IPS-18a (cell line): Measurements from ENCODE around the gene CCNY.

Source experiments
- H3K27ac ChIP-seq: one replicate; pipeline ENCODE4 v1.5.1; 2013; ENCODE audit warnings: low read length
- H3K27me3 ChIP-seq: one replicate; pipeline ENCODE4 v1.6.1; 2013; ENCODE audit warnings: mild to moderate bottlenecking, low read length; ENCODE audit not compliant: control insufficient read depth, insufficient read depth
- H3K36me3 ChIP-seq: one replicate; pipeline ENCODE4 v1.6.1; 2013; ENCODE audit warnings: low read depth, low read length; ENCODE audit not compliant: control insufficient read depth
- H3K4me1 ChIP-seq: one replicate; pipeline ENCODE4 v1.6.1; 2013; ENCODE audit warnings: low read depth, low read length; ENCODE audit not compliant: control insufficient read depth
- H3K4me3 ChIP-seq: one replicate; pipeline ENCODE4 v1.5.1; 2013; ENCODE audit warnings: low read length
- H3K9ac ChIP-seq: one replicate; pipeline ENCODE4 v1.6.1; 2013; ENCODE audit warnings: mild to moderate bottlenecking, low read length, moderate library complexity
- H3K9me3 ChIP-seq: one replicate; pipeline ENCODE4 v1.6.1; 2013; ENCODE audit warnings: low read depth, low read length; ENCODE audit not compliant: control insufficient read depth

The CCNY gene

DNA sequence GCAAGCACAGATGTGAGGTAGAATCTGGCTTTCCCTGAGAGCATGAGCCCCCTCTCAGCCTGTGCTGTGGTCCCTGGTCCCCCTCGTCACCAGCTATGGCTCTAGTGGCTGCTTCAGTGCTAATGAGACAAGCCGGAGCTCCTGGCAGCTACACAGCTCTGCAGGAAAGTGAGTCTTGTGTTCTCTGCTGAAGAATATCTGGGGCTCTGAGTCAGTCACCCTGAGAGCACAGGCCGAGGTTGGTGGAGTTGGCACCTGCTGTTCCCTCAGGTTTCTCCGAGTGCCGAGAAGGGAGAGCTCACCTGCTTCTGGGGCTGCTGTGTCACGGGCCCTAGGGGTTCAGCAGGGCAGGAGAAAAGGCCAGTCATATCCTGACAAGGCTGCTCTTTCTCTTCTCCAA lies 231.6 kb downstream of the CCNY start:
- Histone ChIP-seq H3K27ac (no peak overlapping the region), H3K36me3 (no peaks in the 10 kb centered on the region), H3K27me3 (no peaks in the 10 kb centered on the region), H3K9ac (no peak overlapping the region), H3K9me3 (no peaks in the 10 kb centered on the region), H3K4me3 (no peak overlapping the region), H3K4me1 (no peaks in the 10 kb centered on the region)

DNA sequence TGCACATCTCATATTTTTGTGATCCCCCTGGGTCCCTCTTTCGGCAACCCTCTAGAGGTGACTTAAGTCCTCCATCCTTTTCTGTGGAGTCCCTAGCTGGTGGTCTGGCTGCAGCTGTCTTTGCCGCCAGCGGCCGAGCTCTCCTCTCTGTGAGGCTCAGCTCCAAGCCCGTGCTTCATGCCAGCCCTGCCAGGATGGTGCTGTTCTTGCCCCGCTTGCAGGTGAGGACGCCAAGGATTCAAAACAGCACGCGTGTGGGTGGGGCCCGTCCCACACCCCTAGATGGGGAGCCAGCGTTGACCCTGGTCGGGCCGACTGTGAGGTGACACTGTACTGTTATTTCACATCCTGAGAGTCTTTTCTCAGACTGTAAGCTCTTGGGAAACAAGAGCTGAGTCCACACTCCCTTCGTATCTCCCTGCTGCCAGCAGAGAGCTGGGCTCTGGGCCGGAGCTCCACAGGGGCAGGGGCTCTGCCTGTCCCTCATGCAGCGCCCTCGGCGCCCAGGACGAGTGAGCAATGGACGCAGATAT lies 232.2 kb downstream of the CCNY start:
- no peaks in the 10 kb centered on the region for H3K4me1 ChIP-seq
- H3K4me3 ChIP-seq = no peak overlapping the region
- no peak overlapping the region for H3K9ac ChIP-seq
- no peaks in the 10 kb centered on the region for H3K36me3 ChIP-seq
- no peaks in the 10 kb centered on the region for H3K9me3 ChIP-seq
- no peak overlapping the region for H3K27ac ChIP-seq
- H3K27me3 ChIP-seq = no peaks in the 10 kb centered on the region

DNA sequence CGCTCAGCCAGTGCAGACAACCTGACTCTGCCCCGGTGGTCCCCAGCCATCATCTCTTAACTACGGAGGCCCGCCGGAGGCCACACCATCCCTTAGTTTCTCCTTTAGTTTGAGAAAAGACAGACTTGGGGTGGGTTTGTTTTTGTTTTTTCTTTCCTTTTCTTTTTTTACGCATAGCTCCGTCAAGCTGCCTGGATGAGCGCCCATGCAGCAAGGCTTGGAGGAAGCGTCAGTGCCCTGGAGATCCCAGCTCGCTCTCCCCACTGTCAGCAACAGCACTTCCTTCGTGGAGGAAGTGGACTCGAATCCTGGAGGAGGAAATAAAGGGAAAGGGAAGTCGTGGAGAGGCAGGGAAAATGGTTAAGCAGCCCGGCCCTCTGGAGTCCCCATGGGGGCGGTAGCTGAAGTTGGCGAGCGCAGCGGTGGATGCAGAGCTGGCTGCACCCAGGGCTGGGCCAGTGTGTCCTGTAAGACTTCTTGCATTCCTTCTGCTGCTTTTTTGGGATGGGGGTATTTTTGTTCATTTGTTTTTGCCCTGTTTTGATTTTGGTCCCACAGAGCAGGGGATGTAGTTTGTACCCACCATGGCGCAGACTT lies 232.9 kb downstream of the CCNY start:
- Histone ChIP-seq H3K4me1 (no peaks in the 10 kb centered on the region), H3K9me3 (no peaks in the 10 kb centered on the region), H3K27ac (no peak overlapping the region), H3K4me3 (no peak overlapping the region), H3K9ac (no peak overlapping the region), H3K36me3 (no peaks in the 10 kb centered on the region), H3K27me3 (no peaks in the 10 kb centered on the region)

DNA sequence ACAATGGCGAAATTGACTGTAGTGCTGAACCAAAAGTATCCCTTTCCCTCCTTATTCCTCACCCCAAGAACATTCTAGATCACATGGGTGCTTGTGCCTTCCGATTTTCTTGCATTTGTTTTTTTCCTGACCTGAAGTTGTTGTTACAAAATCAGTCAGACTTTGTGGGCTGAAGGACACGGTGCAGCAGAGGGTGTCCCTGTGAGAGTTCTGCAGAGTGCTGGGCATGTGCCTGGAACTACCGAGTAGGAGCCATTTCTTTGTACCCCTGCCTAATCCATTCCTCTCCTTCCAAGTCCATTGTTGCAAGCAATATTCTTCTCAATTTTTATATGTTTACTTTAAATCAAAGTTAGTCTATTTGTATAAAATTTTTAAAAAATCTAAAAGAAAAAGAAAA lies 233.5 kb downstream of the CCNY start:
- Histone ChIP-seq H3K4me3 (no peak overlapping the region), H3K9ac (no peak overlapping the region), H3K27me3 (no peaks in the 10 kb centered on the region), H3K27ac (no peak overlapping the region), H3K9me3 (no peaks in the 10 kb centered on the region), H3K36me3 (no peaks in the 10 kb centered on the region), H3K4me1 (no peaks in the 10 kb centered on the region)

DNA sequence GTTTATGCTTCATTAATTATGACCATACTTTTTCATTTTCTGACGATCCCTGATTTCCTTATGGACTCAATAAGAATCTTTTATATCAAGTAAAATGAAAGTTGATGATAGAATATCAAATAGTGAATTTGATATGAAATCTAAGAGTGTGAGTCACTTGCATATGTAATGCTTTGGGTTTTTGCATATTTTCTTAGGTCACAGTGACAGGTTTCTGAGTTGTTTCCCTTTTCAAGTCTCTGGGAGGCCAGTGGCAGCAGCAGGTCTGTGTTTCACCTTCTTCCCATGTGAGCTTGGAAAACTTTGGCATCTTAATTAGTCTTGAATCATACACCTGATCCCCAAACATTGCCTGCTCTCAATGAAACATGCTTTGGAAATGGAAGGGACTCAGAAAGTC lies 234.1 kb downstream of the CCNY start:
- H3K36me3 ChIP-seq = no peaks in the 10 kb centered on the region
- no peak overlapping the region for H3K9ac ChIP-seq
- H3K4me3 ChIP-seq = no peak overlapping the region
- H3K27ac ChIP-seq = no peak overlapping the region
- no peaks in the 10 kb centered on the region for H3K9me3 ChIP-seq
- no peaks in the 10 kb centered on the region for H3K27me3 ChIP-seq
- H3K4me1 ChIP-seq = no peaks in the 10 kb centered on the region

DNA sequence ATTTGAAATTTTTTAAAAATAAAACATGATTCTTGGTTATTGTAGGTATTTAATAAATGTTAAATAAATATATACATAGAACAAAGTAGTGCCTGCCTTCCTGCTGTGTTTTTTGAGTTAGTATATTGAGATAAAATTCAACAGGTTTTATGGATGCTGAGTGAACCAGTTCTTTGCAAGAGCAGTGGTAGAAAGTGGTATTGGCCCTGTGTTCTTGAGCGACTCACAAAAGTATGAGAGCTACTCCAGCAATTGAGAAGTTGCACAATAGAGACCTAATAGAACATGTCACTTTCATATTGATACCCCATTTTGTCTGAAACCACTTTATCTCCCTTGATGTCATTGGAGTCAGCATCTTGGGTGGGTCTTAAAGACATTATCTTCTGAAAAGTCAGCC lies 236.3 kb downstream of the CCNY start:
- no peaks in the 10 kb centered on the region for H3K4me1 ChIP-seq
- no peak overlapping the region for H3K9ac ChIP-seq
- no peak overlapping the region for H3K4me3 ChIP-seq
- H3K27me3 ChIP-seq = no peaks in the 10 kb centered on the region
- no peak overlapping the region for H3K27ac ChIP-seq
- H3K9me3 ChIP-seq = no peaks in the 10 kb centered on the region
- H3K36me3 ChIP-seq = no peaks in the 10 kb centered on the region

DNA sequence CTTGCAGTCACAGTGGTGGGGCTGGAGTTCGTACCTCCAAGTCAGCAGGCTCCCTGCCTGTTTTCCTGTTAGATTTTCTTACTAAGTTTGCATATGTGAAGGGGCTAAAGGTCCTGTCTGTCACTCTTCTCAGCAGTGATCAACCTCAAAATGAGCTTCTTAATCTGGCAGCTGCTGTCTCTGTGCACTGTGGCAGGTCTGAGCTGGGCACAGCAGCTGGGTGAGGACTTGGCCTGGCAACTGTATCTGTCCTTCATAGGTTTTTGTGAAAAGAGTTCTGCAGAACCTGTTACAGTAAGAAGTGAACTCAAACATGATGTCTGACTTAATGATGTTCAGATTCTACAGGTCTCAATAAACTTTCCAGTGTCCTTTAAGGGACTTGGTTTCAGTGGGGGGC lies 237.5 kb downstream of the CCNY start:
- Histone ChIP-seq H3K27me3 (no peaks in the 10 kb centered on the region), H3K9me3 (no peaks in the 10 kb centered on the region), H3K4me3 (no peak overlapping the region), H3K36me3 (no peaks in the 10 kb centered on the region), H3K4me1 (no peaks in the 10 kb centered on the region), H3K27ac (no peak overlapping the region), H3K9ac (no peak overlapping the region)

DNA sequence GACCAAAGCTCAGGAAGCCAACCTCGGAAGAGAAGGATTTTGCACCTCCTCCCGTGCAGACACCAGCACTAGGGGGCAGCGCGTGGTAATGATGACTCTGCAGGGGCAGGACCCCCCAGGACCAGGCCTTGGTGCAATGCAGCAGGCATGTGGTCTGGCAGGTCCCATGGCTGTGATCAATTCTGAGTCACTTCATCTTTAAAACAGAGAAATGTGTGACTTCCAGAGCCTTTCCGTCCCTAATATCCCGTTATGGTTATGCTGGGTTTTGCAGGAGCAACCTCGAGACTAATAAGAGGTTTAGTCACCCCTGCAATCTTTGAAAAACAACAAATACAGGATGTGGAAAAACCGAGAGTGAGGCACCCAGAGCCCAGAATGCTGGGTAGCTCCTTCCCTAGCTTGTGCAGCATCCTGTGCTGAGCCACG lies 238.6 kb downstream of the CCNY start:
- Histone ChIP-seq H3K4me3 (no peak overlapping the region), H3K27me3 (no peaks in the 10 kb centered on the region), H3K4me1 (no peaks in the 10 kb centered on the region), H3K9ac (no peak overlapping the region), H3K9me3 (no peaks in the 10 kb centered on the region), H3K36me3 (no peaks in the 10 kb centered on the region), H3K27ac (no peak overlapping the region)

DNA sequence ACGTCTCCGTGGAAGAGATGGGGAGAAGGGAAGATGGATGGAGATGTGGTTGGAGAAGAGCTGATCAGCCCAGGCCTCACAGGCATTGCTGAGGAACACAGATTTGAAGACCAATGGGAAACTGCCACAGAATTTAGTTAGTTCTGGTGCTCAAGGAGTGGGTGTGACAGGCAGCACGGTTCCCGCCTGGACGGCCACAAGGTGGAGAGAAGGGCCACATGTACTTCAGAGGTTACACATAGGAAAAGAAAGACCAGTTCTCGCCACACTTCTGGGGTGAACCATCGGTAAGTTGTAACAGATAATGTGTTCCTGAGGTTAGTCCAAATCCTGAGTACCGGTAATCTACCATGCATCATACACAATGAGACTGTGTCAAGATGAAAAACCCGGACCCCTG lies 239.3 kb downstream of the CCNY start:
- Histone ChIP-seq H3K9me3 (no peaks in the 10 kb centered on the region), H3K4me1 (no peaks in the 10 kb centered on the region), H3K27me3 (no peaks in the 10 kb centered on the region), H3K36me3 (no peaks in the 10 kb centered on the region), H3K27ac (no peak overlapping the region), H3K4me3 (no peak overlapping the region), H3K9ac (no peak overlapping the region)

DNA sequence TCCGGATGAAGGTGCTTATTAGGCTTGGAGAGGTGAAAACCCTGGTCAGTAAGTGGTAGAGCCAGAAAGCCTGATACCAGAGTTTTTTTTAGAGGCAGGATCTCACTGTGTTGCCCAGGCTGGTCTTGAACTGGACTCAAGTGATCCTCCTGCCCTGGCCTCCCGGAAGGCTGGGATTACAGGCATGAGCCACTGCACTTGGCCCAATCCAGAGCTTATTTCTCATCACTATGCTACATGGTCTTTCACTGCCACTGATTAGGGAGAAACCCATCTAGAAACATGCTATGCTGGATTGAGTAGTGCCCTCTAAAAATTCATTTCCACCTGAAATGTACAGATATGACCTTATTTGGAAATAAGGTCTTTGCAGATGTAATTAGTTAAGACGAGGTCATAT lies 240.4 kb downstream of the CCNY start:
- H3K27me3 ChIP-seq = no peaks in the 10 kb centered on the region
- no peak overlapping the region for H3K9ac ChIP-seq
- no peaks in the 10 kb centered on the region for H3K36me3 ChIP-seq
- no peaks in the 10 kb centered on the region for H3K4me1 ChIP-seq
- H3K27ac ChIP-seq = no peak overlapping the region
- no peaks in the 10 kb centered on the region for H3K9me3 ChIP-seq
- no peak overlapping the region for H3K4me3 ChIP-seq

DNA sequence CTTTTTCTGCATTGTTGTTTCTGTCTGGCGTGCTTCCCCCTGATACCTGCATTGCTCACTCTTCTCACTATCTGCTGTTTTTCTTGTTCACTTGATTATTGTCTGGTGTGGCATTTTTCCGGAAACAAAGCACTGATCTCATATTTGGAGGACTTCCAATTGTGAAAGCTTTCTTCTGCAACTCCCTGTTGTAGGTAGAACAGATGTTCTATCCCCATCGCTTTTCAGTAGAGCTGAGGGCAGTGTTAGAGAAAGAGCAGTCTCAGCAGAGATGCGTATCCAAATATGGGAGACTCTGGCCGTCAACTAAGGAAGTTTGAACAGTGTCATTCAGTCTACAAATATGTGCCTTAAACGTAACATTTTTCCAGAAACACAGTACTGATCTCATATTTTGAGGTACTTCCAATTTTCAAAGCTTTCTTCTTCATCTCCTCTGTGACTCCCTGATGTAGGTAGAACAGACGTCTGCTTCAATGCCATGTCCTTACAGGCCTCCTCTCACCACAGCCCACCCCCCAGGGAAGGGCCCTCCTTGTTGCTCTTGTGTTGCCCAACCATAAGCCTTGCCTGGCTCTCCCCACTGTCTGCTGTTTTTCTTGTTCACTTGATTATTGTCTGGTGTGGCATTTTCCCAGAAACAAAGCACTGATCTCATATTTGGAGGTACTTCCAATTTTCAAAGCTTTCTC lies 241.8 kb downstream of the CCNY start:
- Histone ChIP-seq H3K4me3 (no peak overlapping the region), H3K27ac (no peak overlapping the region), H3K4me1 (no peaks in the 10 kb centered on the region)

DNA sequence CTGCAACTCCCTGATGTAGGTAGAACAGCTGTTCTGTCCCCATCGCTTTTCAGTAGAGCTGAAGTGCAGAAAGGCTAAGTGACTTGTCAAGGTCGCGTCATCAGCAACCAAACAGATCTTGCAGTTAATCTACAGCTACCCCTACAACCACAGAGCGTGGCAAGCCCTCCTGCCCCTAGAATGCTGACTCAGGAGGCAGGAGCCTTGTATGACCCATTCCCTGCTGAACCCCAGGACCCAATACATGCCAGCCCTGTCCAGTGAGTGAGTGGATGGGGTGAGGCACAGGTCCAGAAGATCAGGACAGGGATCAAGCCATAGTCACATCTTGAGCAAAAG lies 242.3 kb downstream of the CCNY start:
- H3K4me1 ChIP-seq = no peaks in the 10 kb centered on the region
- H3K4me3 ChIP-seq = no peak overlapping the region
- H3K36me3 ChIP-seq = no peaks in the 10 kb centered on the region
- H3K27me3 ChIP-seq = no peaks in the 10 kb centered on the region
- no peak overlapping the region for H3K27ac ChIP-seq
- H3K9ac ChIP-seq = no peak overlapping the region
- H3K9me3 ChIP-seq = no peaks in the 10 kb centered on the region

More for the DNA sequence above, 241.8 kb downstream of the CCNY start:
- no peaks in the 10 kb centered on the region for H3K27me3 ChIP-seq
- no peaks in the 10 kb centered on the region for H3K36me3 ChIP-seq
- H3K9me3 ChIP-seq = no peaks in the 10 kb centered on the region
- H3K9ac ChIP-seq = no peak overlapping the region
